Esophagus squamous epithelium (tissue), 5 donors: ENCODE results near the gene KLHL5. TPM values are rescaled to one million over a fixed set of nuclear protein-coding genes. Genes with fewer than 3 reads are reported as not detected.

ENCODE experiments used
- DNase-seq: peaks from one replicate; lab custom pipeline; 2025; lab: John Stamatoyannopoulos, UW
- H3K27ac ChIP-seq, 4 donors: fragments of 200-600 bp; sonication (generic); one replicate each; pipeline ENCODE4 v1.5.1; 2016 to 2019; ENCODE audit warnings: mild to moderate bottlenecking in 1 of 4
- H3K27me3 ChIP-seq, 4 donors: fragments of 200-600 bp; sonication (generic); 1 replicate in 3 of 4; 2 replicates in 1 of 4; pipeline versions ENCODE4 v1.5.1 to v1.6.0; 2017 to 2021; ENCODE audit warnings: antibody characterized with exemption in 1 of 4
- H3K36me3 ChIP-seq, 3 donors: fragments of 200-600 bp; sonication (generic); one replicate each; pipeline ENCODE4 v1.5.1; 2016 to 2019
- H3K4me1 ChIP-seq, 3 donors: fragments of 200-600 bp; sonication (generic); one replicate each; pipeline ENCODE4 v1.5.1; 2017 to 2019
- H3K4me3 ChIP-seq, 4 donors: fragments of 200-600 bp; sonication (generic); 1 replicate in 3 of 4; 2 replicates in 1 of 4; pipeline ENCODE4 v1.5.1; 2016 to 2019; ENCODE audit warnings: mild to moderate bottlenecking in 2 of 4, moderate library complexity in 1 of 4
- H3K9me3 ChIP-seq, 3 donors: fragments of 200-600 bp; sonication (generic); one replicate each; pipeline ENCODE4 v1.5.1; 2016 to 2019
- CTCF ChIP-seq, 6 experiments: fragments of 450-650 bp in 4 of 6; fragments of 200-600 bp in 2 of 6; sonication (generic) in 2 of 6; IDR thresholded peaks; one replicate each; pipeline ENCODE4 v1.5.1; 2016 to 2019; ENCODE audit warnings: antibody characterized with exemption in 6 of 6, mild to moderate bottlenecking in 4 of 6, moderate library complexity in 4 of 6
- POLR2A ChIP-seq, 4 donors: fragments of 450-650 bp; IDR thresholded peaks; one replicate each; pipeline ENCODE4 v1.6.1; 2017; ENCODE audit warnings: antibody characterized with exemption in 4 of 4, mild to moderate bottlenecking in 4 of 4, moderate library complexity in 3 of 4
- WGBS, 2 donors: methylation state at CpG; one replicate each; pipeline ENCODE4 v1.1.5; 2018; 5-methylcytosine and 5-hydroxymethylcytosine counted together
- intact Hi-C: fragments of 100-400 bp; cut with DNase I; formaldehyde crosslinking; loops from one replicate; pipeline ENCODE4 v1.15.0; 2022
- total RNA-seq, 4 donors: library from RNA; depleted of rRNA; stranded (reverse); fragments of >200 nt; gene quantifications; one replicate each; pipeline ENCODE4 v1.1.0, GENCODE V29; 2016
- donor health status: DM: yes; HTN: yes; CAD: no.

KLHL5 gene
- total RNA-seq, 4 donors from 2014 or later, result 4.6 to 47.3 (median 18.9) TPM

GRCh38 chr4:39022241-39022640, 39.8 kb upstream of the KLHL5 start:
- no peak for DNase-seq
- no peak overlapping the region for H3K27ac ChIP-seq
- no peaks in the 10 kb centered on the region for H3K27me3 ChIP-seq
- TF ChIP-seq CTCF (IDR thresholded peaks at IDR 0.05), result no peak
- no peak for TF ChIP-seq POLR2A (IDR thresholded peaks at IDR 0.05)
- no peaks in the 10 kb centered on the region for H3K4me1 ChIP-seq
- 84 to 86% methylated on average over 2 of the region's 2 CpGs for WGBS, 2 donors
- H3K36me3 ChIP-seq, result no peaks in the 10 kb centered on the region
- intact Hi-C loops, result no loop called here
- no peak overlapping the region for H3K4me3 ChIP-seq
- H3K9me3 ChIP-seq, result no peaks in the 10 kb centered on the region

GRCh38 chr4:39023059-39023458, 39.0 kb upstream of the KLHL5 start:
- H3K4me3 ChIP-seq, result no peak overlapping the region
- H3K36me3 ChIP-seq, result no peaks in the 10 kb centered on the region
- no peak for DNase-seq
- H3K9me3 ChIP-seq, result no peaks in the 10 kb centered on the region
- TF ChIP-seq CTCF (IDR thresholded peaks at IDR 0.05) (no peak), POLR2A (IDR thresholded peaks at IDR 0.05) (no peak)
- no peaks in the 10 kb centered on the region for H3K4me1 ChIP-seq
- WGBS, 2 donors, result 78 to 100% methylated on average over 1 of the region's 1 CpG
- intact Hi-C loops, result no loop called here
- H3K27ac ChIP-seq, result no peak overlapping the region
- no peaks in the 10 kb centered on the region for H3K27me3 ChIP-seq

- 92 to 93% methylated on average over 2 to 3 of the region's 3 CpGs for WGBS, 2 donors
- Histone ChIP-seq H3K9me3 (no peaks in the 10 kb centered on the region), H3K4me3 (no peak overlapping the region), H3K4me1 (no peaks in the 10 kb centered on the region), H3K27ac (no peak overlapping the region), H3K36me3 (no peaks in the 10 kb centered on the region), H3K27me3 (no peaks in the 10 kb centered on the region)
- no peak for TF ChIP-seq CTCF (IDR thresholded peaks at IDR 0.05)
- no peak for TF ChIP-seq POLR2A (IDR thresholded peaks at IDR 0.05)
- intact Hi-C loops, result no loop called here
- DNase-seq, result no peak
These were observed 37.6 kb upstream of the KLHL5 start for GRCh38 chr4:39024311-39024865.

GRCh38 chr4:39025552-39026085, 36.4 kb upstream of the KLHL5 start:
- Histone ChIP-seq H3K36me3 (no peaks in the 10 kb centered on the region), H3K4me1 (no peaks in the 10 kb centered on the region), H3K4me3 (no peak overlapping the region), H3K27me3 (no peaks in the 10 kb centered on the region), H3K27ac (no peak overlapping the region), H3K9me3 (no peaks in the 10 kb centered on the region)
- intact Hi-C loops, result no loop called here
- TF ChIP-seq CTCF (IDR thresholded peaks at IDR 0.05) (no peak), POLR2A (IDR thresholded peaks at IDR 0.05) (no peak)
- 78 to 80% methylated on average over 4 of the region's 4 CpGs for WGBS, 2 donors
- no peak for DNase-seq

- no peak for TF ChIP-seq POLR2A (IDR thresholded peaks at IDR 0.05)
- no peak for TF ChIP-seq CTCF (IDR thresholded peaks at IDR 0.05)
These were observed 35.9 kb upstream of the KLHL5 start for GRCh38 chr4:39026096-39026495.

More at GRCh38 chr4:39026096-39026495, 35.9 kb upstream of the KLHL5 start:
- intact Hi-C loops, result no loop called here
- Histone ChIP-seq H3K4me3 (no peak overlapping the region), H3K27ac (no peak overlapping the region), H3K9me3 (no peaks in the 10 kb centered on the region), H3K4me1 (no peaks in the 10 kb centered on the region), H3K27me3 (no peaks in the 10 kb centered on the region), H3K36me3 (no peaks in the 10 kb centered on the region)
- DNase-seq, result no peak
